H1 (cell line): ENCODE results near the gene CCNE1. TPM values are rescaled to one million over a fixed set of nuclear protein-coding genes. Genes with fewer than 3 reads are reported as not detected.

Experiments
- KDM4A ChIP-seq: IDR thresholded peaks from one replicate; pipeline ENCODE4 v1.7.1; 2012; ENCODE audit warnings: low read depth, mild to moderate bottlenecking, moderate library complexity, low read length, inconsistent platforms; ENCODE audit not compliant: severe bottlenecking
- RNF2 ChIP-seq: fragments of 200-900, 300-1000 bp; sonication (generic); IDR thresholded peaks from 2 replicates; pipeline ENCODE4 v1.7.1; 2016; ENCODE audit warnings: borderline replicate concordance, low read depth, mild to moderate bottlenecking, antibody characterized with exemption, low read length; ENCODE audit not compliant: poor library complexity, severe bottlenecking; ENCODE audit errors: missing control alignments
- SP1 ChIP-seq: IDR thresholded peaks from 2 replicates; pipeline ENCODE4 v1.6.1; 2011; ENCODE audit warnings: low read depth, low read length
- ZNF274 ChIP-seq: IDR thresholded peaks from 2 replicates; pipeline ENCODE4 v1.7.0; 2012; ENCODE audit warnings: low read length, borderline replicate concordance; ENCODE audit errors: extremely low read depth
- polyA plus RNA-seq, 7 experiments: library from polyadenylated mRNA; depleted of rRNA in 3 of 7; stranded (reverse) in 5 of 7; unstranded in 2 of 7; fragments of >200 nt in 5 of 7; fragments of 200-250 nt in 2 of 7; gene quantifications; 1 replicate in 5 of 7; 2 replicates in 1 of 7; 4 replicates in 1 of 7; pipeline versions ENCODE4 v1.2.1 to v1.2.3, GENCODE V29; 2011 to 2013; ENCODE audit warnings: missing spikeins in 2 of 7, mixed read lengths in 2 of 7
- total RNA-seq: library from RNA; stranded (reverse); fragmentation: NEBNext Ultra II Directional; extraction: Animal tissue kit (Norgen Biotek cat#: 25700); gene quantifications from 2 replicates; pipeline ENCODE4 v1.2.1, GENCODE V29; 2021
- TF ChIP-seq, protein P1 (sequence below), 3 experiments: IDR thresholded peaks; 1 replicate in 2 of 3; 2 replicates in 1 of 3; pipeline versions ENCODE4 v1.5.1 to v1.6.1; 2011; ENCODE audit warnings: low read length in 3 of 3, mild to moderate bottlenecking in 3 of 3, inconsistent platforms in 2 of 3, low read depth in 1 of 3, moderate library complexity in 1 of 3; ENCODE audit not compliant: insufficient read depth in 1 of 3; ENCODE audit errors: control extremely low read depth in 1 of 3
- TF ChIP-seq, protein P2 (sequence below): fragments of 300-600 bp; sonication (generic); IDR thresholded peaks from 2 replicates; pipeline ENCODE4 v1.7.1; 2012; ENCODE audit warnings: low read length, moderate library complexity, mild to moderate bottlenecking, inconsistent platforms; ENCODE audit not compliant: insufficient replicate concordance

The CCNE1 gene
- total and polyA plus RNA-seq, 2 of the 8 experiments (the other 6 are each of a cell fraction or from before 2014, with no cell fraction given): 43.2 to 44.6 TPM

DNA sequence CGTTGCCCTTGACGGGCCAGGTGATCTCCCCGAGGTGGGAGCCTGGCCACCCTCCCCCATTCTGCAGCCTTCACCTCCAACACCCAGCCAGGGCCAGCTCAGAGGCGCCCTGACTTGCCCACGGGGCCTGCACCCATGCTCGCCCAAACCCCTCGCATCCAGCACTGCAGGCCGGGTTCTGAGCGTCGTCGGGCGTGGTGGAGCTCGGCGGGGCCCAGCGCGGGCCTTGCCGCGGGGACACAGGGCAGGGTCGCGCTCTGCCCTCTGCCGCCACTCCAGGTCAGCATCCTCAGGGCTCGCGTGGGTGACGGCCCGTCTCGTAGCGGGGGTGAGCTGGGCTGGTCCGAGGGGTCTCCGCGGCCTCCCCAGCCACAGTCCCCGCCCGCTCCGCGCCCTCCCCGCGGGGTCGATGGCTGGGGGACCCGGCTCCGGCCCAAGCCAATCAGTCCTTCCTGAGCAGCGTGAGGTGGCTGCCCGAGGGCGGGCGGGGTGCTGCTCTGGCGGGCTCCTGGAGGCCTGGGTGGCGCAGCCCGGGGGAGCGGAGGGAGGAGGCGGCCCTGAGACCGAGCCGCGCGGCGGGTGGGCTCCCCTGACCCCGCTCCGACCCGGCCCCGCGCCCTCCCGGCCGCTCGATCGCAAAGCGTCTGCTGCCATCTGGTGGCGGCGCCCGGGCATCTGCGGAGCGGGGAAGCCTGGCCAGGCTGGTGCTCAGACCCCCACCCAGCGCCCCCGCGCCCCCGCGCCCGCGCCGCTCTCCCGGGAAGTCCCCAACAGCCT is 61.4 kb downstream of the CCNE1 start (continued):
- TF ChIP-seq, protein P1, sequence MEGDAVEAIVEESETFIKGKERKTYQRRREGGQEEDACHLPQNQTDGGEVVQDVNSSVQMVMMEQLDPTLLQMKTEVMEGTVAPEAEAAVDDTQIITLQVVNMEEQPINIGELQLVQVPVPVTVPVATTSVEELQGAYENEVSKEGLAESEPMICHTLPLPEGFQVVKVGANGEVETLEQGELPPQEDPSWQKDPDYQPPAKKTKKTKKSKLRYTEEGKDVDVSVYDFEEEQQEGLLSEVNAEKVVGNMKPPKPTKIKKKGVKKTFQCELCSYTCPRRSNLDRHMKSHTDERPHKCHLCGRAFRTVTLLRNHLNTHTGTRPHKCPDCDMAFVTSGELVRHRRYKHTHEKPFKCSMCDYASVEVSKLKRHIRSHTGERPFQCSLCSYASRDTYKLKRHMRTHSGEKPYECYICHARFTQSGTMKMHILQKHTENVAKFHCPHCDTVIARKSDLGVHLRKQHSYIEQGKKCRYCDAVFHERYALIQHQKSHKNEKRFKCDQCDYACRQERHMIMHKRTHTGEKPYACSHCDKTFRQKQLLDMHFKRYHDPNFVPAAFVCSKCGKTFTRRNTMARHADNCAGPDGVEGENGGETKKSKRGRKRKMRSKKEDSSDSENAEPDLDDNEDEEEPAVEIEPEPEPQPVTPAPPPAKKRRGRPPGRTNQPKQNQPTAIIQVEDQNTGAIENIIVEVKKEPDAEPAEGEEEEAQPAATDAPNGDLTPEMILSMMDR (IDR thresholded peaks at IDR 0.05; ENCODE audit: control extremely low read depth in 1 of 3, insufficient read depth in 1 of 3, low read depth in 1 of 3, low read length in 3 of 3): peak; percentile 63 to 91 (median 79)
- TF ChIP-seq SP1 (no peak), KDM4A (peak; percentile 86), ZNF274 (no peak), RNF2 (peak; percentile 15)
- TF ChIP-seq, protein P2, sequence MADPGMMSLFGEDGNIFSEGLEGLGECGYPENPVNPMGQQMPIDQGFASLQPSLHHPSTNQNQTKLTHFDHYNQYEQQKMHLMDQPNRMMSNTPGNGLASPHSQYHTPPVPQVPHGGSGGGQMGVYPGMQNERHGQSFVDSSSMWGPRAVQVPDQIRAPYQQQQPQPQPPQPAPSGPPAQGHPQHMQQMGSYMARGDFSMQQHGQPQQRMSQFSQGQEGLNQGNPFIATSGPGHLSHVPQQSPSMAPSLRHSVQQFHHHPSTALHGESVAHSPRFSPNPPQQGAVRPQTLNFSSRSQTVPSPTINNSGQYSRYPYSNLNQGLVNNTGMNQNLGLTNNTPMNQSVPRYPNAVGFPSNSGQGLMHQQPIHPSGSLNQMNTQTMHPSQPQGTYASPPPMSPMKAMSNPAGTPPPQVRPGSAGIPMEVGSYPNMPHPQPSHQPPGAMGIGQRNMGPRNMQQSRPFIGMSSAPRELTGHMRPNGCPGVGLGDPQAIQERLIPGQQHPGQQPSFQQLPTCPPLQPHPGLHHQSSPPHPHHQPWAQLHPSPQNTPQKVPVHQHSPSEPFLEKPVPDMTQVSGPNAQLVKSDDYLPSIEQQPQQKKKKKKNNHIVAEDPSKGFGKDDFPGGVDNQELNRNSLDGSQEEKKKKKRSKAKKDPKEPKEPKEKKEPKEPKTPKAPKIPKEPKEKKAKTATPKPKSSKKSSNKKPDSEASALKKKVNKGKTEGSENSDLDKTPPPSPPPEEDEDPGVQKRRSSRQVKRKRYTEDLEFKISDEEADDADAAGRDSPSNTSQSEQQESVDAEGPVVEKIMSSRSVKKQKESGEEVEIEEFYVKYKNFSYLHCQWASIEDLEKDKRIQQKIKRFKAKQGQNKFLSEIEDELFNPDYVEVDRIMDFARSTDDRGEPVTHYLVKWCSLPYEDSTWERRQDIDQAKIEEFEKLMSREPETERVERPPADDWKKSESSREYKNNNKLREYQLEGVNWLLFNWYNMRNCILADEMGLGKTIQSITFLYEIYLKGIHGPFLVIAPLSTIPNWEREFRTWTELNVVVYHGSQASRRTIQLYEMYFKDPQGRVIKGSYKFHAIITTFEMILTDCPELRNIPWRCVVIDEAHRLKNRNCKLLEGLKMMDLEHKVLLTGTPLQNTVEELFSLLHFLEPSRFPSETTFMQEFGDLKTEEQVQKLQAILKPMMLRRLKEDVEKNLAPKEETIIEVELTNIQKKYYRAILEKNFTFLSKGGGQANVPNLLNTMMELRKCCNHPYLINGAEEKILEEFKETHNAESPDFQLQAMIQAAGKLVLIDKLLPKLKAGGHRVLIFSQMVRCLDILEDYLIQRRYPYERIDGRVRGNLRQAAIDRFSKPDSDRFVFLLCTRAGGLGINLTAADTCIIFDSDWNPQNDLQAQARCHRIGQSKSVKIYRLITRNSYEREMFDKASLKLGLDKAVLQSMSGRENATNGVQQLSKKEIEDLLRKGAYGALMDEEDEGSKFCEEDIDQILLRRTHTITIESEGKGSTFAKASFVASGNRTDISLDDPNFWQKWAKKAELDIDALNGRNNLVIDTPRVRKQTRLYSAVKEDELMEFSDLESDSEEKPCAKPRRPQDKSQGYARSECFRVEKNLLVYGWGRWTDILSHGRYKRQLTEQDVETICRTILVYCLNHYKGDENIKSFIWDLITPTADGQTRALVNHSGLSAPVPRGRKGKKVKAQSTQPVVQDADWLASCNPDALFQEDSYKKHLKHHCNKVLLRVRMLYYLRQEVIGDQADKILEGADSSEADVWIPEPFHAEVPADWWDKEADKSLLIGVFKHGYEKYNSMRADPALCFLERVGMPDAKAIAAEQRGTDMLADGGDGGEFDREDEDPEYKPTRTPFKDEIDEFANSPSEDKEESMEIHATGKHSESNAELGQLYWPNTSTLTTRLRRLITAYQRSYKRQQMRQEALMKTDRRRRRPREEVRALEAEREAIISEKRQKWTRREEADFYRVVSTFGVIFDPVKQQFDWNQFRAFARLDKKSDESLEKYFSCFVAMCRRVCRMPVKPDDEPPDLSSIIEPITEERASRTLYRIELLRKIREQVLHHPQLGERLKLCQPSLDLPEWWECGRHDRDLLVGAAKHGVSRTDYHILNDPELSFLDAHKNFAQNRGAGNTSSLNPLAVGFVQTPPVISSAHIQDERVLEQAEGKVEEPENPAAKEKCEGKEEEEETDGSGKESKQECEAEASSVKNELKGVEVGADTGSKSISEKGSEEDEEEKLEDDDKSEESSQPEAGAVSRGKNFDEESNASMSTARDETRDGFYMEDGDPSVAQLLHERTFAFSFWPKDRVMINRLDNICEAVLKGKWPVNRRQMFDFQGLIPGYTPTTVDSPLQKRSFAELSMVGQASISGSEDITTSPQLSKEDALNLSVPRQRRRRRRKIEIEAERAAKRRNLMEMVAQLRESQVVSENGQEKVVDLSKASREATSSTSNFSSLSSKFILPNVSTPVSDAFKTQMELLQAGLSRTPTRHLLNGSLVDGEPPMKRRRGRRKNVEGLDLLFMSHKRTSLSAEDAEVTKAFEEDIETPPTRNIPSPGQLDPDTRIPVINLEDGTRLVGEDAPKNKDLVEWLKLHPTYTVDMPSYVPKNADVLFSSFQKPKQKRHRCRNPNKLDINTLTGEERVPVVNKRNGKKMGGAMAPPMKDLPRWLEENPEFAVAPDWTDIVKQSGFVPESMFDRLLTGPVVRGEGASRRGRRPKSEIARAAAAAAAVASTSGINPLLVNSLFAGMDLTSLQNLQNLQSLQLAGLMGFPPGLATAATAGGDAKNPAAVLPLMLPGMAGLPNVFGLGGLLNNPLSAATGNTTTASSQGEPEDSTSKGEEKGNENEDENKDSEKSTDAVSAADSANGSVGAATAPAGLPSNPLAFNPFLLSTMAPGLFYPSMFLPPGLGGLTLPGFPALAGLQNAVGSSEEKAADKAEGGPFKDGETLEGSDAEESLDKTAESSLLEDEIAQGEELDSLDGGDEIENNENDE: no peak
